HUES64 (cell line): ENCODE data around the gene KCNG2.
"Not testable (repeated sequence)": the region's sequence is repeated elsewhere in the genome, so short reads cannot be mapped to it uniquely, and the experiment has no call there.

Experiments used
- H3K27ac ChIP-seq: 2 replicates; pipeline ENCODE4 v1.7.0; 2013; ENCODE audit warnings: low read depth, low read length, inconsistent platforms
- H3K27me3 ChIP-seq: 2 replicates; pipeline ENCODE4 v1.6.1; 2013; ENCODE audit warnings: mild to moderate bottlenecking, low read length; ENCODE audit not compliant: insufficient read depth
- H3K36me3 ChIP-seq: 2 replicates; pipeline ENCODE4 v1.6.1; 2013; ENCODE audit warnings: mild to moderate bottlenecking, low read length; ENCODE audit not compliant: insufficient read depth
- H3K4me1 ChIP-seq: 2 replicates; pipeline ENCODE4 v1.6.1; 2013; ENCODE audit warnings: mild to moderate bottlenecking, low read length, moderate library complexity; ENCODE audit not compliant: insufficient read depth
- H3K4me3 ChIP-seq: 2 replicates; pipeline ENCODE4 v1.5.1; 2013; ENCODE audit warnings: mild to moderate bottlenecking, low read length, moderate library complexity
- H3K9ac ChIP-seq: 2 replicates; pipeline ENCODE4 v1.6.1; 2013; ENCODE audit warnings: mild to moderate bottlenecking, low read depth, low read length
- H3K9me3 ChIP-seq: 2 replicates; pipeline ENCODE4 v1.6.1; 2013; ENCODE audit warnings: low read depth, low read length; ENCODE audit not compliant: insufficient read depth
- WGBS: fragments of 150-250, 120-280 bp; methylation state at CpG from one replicate; pipeline ENCODE4 v1.1.7; 2013; ENCODE audit warnings: missing lambda C conversion rate; 5-methylcytosine and 5-hydroxymethylcytosine counted together

KCNG2 gene

DNA sequence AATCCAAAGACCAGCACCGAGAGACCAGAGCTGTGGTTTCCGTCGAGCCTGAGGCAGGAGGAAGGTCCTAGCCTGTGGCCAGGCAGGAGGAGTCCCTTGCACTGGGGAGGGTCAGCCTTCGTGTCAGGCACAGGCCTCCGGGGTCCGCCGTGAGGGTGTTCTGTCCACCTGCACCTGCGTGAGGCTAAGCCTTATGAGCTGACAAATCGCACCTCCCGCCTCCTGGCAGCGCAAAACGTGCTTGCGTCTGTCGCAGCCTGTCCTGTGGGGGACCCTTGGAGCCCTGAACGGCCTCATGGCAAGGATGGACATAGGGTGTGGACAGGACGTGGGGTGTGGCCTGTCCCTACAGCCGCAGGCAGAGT lies 73.3 kb downstream of the KCNG2 start:
- 95% methylated on average over 17 of the region's 17 CpGs for WGBS
- Histone ChIP-seq H3K9ac (no peak overlapping the region), H3K4me3 (no peak overlapping the region), H3K27ac (no peak overlapping the region), H3K36me3 (no peaks in the 10 kb centered on the region), H3K9me3 (no peaks in the 10 kb centered on the region), H3K4me1 (no peaks in the 10 kb centered on the region), H3K27me3 (no peaks in the 10 kb centered on the region)

DNA sequence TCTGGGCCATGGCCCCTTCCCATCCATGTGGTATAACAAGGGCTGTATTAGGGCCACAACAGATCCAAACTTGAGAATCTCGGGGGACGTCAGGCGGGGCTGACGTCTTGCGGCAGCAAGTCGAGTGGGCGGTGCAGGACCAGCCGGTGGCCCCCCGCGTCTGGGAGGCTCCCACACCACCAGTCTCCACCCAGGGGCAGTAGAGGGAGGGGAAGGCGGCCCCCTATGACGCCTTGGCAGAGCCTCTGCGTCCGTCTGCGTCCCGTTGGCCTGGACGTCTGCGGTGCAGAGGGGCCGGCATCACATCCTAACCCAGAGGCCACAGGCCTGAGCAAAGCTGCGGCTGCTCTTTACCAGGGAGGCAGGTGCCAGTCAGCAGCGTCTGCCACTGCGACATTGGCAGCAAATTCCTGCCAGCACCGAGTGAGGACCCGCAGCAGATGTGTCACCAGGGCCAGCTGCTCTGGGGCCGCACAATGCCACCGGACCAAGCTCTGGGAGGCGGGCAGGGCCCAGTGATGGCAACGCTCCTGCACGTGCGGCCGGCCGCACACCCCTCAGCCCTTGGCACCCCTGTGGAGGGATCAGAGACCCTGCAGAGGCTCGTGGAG lies 73.8 kb downstream of the KCNG2 start:
- H3K36me3 ChIP-seq: no peaks in the 10 kb centered on the region
- H3K4me1 ChIP-seq: no peaks in the 10 kb centered on the region
- H3K9ac ChIP-seq: no peak overlapping the region
- H3K27ac ChIP-seq: no peak overlapping the region
- no peaks in the 10 kb centered on the region for H3K27me3 ChIP-seq
- WGBS: 92% methylated on average over 33 of the region's 33 CpGs
- no peak overlapping the region for H3K4me3 ChIP-seq
- H3K9me3 ChIP-seq: no peaks in the 10 kb centered on the region

DNA sequence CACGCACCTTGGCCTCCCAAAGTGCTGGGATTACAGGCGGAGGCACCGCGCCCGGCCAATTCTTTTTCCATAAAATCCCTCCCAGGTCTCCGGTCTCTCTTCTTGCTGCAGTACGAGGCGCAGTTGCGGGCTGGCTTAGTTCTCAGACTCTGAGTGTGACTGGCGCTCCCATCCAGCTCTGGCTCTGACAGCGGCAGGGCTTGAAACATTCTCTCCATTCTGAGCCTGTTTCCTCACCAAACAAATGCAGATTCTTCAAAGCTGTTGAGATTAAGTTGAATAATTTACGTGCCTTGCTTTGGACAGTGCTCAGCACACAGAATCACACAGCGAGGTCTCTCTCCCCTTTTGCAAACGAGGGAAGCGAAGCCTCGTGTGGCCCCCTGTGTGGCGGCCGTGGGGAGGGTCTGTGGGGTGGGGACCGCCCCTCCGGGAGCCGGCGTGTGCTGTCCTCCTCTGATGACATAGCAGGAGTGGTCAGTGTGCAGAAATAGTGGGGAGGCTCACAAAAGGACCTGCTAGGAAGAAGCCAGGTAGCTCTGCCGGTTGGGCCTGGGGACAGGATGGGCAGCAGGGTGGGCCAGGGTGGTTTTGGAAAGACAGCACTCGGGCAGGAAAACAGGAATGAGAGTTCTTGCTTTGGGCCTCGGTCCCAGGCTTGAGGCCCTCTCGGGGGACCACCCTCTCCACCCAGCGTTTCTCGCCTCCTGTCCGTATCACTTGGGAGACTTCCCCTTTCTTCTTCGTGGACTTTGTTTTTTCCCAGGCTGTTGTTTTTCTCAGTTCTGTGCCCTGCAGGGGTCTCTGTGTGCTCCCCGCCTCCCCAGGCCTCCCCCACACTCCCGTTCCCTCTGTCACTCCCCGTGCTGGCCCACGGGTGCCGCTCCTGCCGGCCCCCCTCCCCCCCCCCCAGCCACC lies 75.0 kb downstream of the KCNG2 start:
- Histone ChIP-seq H3K27ac (no peak overlapping the region), H3K27me3 (no peaks in the 10 kb centered on the region), H3K36me3 (no peaks in the 10 kb centered on the region), H3K9me3 (no peaks in the 10 kb centered on the region), H3K4me3 (no peak overlapping the region), H3K4me1 (no peaks in the 10 kb centered on the region), H3K9ac (no peak overlapping the region)
- 70% methylated on average over 31 of the region's 36 CpGs for WGBS

DNA sequence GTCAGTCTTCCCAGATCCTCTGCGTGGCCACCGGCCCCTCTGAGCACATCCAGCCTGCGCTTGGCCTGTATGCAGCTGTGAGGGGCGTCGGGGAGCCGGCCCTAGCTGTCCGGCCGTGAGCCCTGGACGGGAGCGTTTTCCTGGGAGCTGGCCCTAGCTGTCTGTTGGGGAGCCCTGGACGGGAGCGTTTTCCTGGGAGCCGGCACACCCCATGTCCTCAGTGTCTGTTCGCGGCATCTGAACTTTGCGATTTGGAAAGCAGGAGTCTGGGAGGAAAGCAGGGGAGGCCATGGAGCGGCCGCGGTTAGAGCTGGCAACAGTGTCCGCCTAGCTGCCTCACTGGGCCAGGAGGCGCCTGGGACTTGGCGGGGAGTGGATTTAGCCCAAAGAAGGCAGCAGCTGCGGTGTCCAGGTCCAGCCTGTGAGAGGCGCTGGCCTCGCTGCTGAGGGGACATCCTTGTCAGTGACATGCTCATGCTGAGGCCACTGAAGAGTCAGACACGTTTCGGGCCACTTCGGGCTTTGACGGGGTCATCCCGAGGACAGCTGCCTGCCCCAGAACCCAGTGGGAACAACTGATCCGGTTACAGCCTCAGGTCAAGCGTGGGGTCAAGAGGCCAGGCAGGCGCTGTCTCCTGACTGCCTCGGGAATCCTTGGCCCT lies 75.8 kb downstream of the KCNG2 start:
- H3K27ac ChIP-seq: no peak overlapping the region
- no peaks in the 10 kb centered on the region for H3K27me3 ChIP-seq
- no peaks in the 10 kb centered on the region for H3K36me3 ChIP-seq

DNA sequence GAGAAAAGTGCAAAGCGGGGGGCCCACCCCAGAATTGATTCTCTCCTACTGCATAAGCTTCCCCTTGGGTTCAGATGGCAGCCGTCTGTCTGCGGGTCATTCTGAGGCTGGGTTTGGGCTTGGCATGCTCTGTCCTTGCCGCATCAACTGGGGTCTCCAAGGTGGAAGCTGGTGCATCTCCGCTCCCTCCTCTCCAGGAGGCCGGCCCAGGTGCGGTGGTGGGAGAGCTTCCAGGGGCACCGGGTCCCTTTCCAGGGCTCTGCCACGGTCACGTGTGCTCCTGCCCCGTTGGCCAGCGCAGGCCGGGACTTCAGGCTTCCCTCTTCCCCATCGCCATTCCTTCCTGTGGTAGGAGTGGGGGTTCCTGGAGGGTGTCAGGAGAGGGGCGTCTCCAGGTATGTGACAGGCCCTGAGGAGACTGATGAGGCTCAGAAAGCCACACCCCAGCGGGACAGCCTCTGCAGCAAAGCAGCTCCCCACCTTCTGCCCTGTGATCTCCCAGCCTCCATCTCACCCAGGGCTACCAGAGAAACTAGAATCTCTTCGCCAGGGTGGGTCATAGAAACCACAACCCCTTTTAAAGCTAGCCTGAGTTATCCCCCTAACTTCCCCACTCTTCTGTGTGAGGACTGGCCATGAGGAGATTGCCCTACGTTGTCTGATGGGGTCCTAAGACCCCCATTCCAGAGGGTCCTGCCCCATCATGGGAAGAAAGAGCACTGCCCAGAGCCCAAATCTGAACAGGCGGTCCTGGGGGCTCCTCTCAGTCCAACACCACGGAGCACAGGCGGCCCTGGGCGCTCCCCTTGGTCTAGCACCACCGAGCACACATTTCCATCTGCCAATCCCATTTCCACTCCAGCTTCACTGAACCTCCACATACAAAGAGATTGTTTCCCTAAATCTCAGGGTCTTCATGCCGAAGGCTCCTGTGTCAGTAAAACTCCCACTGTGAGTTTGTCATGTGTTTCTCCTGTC lies 77.1 kb downstream of the KCNG2 start:
- 90% methylated on average over 23 of the region's 24 CpGs for WGBS
- Histone ChIP-seq H3K4me1 (no peaks in the 10 kb centered on the region), H3K4me3 (no peak overlapping the region), H3K9me3 (no peaks in the 10 kb centered on the region), H3K27ac (no peak overlapping the region), H3K27me3 (no peaks in the 10 kb centered on the region), H3K36me3 (no peaks in the 10 kb centered on the region), H3K9ac (no peak overlapping the region)

More for the DNA sequence above, 75.8 kb downstream of the KCNG2 start:
- H3K4me1 ChIP-seq: no peaks in the 10 kb centered on the region
- H3K9ac ChIP-seq: no peak overlapping the region
- no peaks in the 10 kb centered on the region for H3K9me3 ChIP-seq
- 83% methylated on average over 34 of the region's 34 CpGs for WGBS
- H3K4me3 ChIP-seq: no peak overlapping the region

DNA sequence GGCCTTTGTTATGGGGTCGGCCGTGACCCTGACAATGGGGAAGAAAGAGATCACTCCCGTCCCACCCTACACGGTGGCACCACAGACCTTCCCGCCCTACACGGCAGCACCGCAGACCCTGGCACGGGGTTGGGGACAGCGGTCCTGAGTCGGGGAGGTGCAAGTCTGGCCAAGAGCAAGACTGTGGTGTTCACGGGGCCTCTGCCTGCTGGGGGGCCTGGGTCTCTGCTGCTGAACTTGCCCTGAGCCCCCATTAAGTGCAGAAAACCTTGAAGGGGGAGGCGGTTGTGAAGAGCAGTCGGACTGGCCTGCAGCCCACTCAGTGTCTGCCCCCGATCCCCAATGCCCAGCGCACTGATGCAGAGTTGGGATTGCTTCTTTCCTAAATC lies 77.8 kb downstream of the KCNG2 start:
- no peaks in the 10 kb centered on the region for H3K4me1 ChIP-seq
- H3K4me3 ChIP-seq: no peak overlapping the region
- no peak overlapping the region for H3K27ac ChIP-seq
- no peaks in the 10 kb centered on the region for H3K27me3 ChIP-seq
- 94% methylated on average over 15 of the region's 15 CpGs for WGBS
- no peak overlapping the region for H3K9ac ChIP-seq
- H3K36me3 ChIP-seq: no peaks in the 10 kb centered on the region
- H3K9me3 ChIP-seq: no peaks in the 10 kb centered on the region

DNA sequence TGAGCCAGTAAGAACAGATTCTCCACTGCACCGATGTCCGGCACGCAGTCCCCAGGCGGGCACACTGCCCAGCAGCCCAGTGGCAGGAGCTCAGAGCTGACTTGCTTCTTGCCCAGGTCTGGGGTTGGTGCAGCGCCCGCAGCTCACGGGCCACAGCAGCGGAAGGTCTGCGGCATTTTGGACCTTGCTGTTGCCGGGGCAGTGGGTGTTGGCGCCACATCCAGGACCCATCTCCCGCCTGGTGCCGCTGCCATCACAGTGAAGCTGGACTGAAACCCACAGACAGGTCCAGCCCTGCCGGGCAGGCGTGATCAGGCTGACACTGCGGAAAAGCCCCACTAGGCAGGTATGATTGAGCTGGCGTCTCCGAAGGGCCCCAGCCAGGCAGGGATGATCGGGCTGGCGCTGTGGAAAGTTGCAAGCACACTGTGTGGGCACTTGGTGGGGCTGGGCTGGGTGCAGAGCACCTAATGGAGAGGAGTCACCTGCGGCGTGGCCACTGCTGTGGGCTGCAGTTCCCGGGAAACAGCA lies 78.3 kb downstream of the KCNG2 start:
- Histone ChIP-seq H3K36me3 (no peaks in the 10 kb centered on the region), H3K27me3 (no peaks in the 10 kb centered on the region), H3K9ac (no peak overlapping the region), H3K27ac (no peak overlapping the region), H3K9me3 (no peaks in the 10 kb centered on the region), H3K4me1 (no peaks in the 10 kb centered on the region), H3K4me3 (no peak overlapping the region)
- WGBS: 84% methylated on average over 23 of the region's 23 CpGs

DNA sequence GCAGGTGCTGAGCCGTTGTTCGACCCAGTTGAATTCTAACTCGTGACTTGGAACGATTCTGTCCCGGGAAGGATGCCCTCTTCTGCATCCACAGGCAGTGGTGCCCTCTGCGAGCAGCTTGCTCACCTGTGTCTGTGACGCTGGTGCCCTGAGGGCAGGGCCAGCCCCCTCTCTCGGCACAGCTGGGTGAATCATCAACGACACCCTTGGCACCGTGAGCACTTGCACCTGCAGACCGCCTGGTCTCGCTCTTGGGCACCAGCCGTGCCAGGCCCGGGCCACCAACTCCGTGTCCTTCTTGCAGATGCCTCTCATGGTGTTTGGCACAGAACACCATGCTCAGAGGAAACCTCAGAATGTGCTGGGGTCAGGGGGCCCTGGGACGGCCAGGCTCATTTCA lies 78.8 kb downstream of the KCNG2 start:
- Histone ChIP-seq H3K27me3 (no peaks in the 10 kb centered on the region), H3K9me3 (no peaks in the 10 kb centered on the region), H3K4me3 (no peak overlapping the region), H3K27ac (no peak overlapping the region), H3K9ac (no peak overlapping the region), H3K36me3 (no peaks in the 10 kb centered on the region), H3K4me1 (no peaks in the 10 kb centered on the region)
- WGBS: 91% methylated on average over 16 of the region's 16 CpGs

DNA sequence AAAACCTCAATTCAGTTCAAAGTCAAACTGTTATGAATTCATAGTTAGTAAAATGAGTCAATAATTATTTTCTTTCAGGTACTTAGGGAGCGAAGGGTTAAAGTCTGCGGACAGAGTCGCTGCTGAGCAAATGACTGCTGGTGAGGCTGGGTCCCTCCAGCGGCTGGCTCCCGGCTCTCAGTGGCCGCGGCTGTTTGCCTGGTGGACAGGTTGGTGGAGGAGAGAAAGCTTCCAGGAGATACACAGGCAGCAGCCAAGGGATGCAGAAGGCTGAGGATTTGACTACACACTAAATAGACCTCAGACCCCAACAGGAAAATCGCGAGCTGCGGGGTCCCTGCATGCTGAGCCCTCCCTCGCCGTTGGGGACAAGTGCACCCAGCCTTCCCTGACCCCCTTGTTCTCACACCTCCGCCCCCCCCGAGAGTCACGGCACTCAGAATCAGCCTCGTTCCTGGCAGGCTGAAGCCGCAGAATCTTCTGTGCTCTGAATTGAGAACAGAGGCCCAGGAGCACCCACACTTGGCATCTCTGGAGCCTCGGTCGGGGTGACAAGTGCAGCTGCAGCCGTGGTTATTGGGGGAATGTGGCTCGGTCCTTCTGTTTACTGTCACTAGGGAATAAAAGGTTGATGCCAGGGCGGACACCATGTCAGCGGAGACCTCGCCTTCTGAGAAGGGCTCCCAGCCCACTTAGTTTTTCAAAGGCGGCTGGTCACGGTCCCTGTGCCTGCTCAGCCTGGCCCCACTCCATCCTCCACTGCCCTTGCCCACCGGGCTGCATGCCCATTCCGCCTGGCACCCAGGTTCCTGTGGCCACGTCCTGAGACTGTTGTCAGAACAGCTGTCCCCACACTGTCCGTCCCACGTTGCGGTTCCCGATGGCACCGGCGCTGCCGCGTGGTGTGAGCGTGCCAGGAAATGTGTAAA lies 79.7 kb downstream of the KCNG2 start:
- WGBS: 76% methylated on average over 38 of the region's 38 CpGs
- Histone ChIP-seq H3K9ac (no peak overlapping the region), H3K27me3 (no peaks in the 10 kb centered on the region), H3K4me1 (no peaks in the 10 kb centered on the region), H3K4me3 (no peak overlapping the region), H3K27ac (no peak overlapping the region), H3K9me3 (no peaks in the 10 kb centered on the region), H3K36me3 (no peaks in the 10 kb centered on the region)

DNA sequence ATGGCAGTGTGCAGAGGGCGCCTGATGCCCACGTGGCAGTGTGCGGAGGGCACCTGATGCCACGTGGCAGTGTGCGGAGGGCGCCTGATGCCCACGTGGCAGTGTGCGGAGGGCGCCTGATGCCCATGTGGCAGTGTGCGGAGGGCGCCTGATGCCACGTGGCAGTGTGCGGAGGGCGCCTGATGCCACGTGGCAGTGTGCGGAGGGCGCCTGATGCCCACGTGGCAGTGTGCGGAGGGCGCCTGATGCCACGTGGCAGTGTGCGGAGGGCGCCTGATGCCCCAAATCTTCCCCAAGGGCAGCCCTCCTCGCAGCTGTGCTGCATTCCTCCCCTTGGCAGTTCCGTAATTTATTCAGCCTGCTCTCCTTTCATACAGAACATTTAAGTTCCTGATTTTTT lies 80.5 kb downstream of the KCNG2 start:
- H3K27me3 ChIP-seq, H3K9ac ChIP-seq, H3K27ac ChIP-seq, H3K4me1 ChIP-seq, H3K9me3 ChIP-seq, H3K4me3 ChIP-seq, H3K36me3 ChIP-seq: not testable (repeated sequence)
- 95% methylated on average over 25 of the region's 25 CpGs for WGBS
